ENCODE data around the gene MIEN1.
"Not testable (repeated sequence)": the region's sequence is repeated elsewhere in the genome, so short reads cannot be mapped to it uniquely, and the experiment has no call there.

Gene MIEN1, protein sequence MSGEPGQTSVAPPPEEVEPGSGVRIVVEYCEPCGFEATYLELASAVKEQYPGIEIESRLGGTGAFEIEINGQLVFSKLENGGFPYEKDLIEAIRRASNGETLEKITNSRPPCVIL

DNA sequence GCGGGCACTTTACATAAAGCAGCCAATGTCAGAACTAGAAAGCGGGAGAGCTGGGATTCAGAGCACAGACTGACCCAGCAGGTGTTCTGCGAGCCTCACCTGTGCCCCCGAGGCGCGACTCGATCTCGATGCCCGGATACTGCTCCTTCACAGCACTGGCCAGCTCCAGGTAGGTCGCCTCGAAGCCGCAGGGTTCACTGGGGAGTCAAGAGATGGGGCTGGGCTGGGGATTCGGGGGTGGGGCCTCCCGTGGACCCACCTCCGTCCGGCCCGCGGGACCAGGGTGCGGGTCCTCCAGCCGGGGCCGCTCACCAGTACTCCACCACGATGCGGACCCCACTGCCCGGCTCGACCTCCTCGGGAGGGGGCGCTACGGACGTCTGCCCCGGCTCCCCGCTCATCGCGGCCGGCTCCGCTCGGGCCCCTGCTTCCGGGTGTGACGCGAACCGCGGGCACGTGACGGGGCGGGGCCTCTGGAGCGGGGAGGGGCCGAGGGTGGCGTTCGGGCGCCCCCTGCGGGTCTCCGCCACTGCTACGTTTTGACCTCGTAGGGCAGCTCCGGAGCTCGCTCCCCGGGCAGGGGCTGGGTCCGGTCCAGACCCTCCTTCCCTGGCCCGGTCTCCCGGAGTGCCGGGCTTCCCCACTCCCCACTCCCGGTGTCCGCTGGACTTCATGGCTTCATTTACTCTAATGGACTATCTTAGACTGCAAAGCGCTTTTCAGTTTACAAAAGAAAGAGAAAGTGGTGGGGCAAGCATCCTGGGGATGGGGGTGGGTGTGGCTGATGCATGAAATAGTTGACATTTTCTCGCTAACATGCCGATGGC lies at the start of gene MIEN1:
TSS of gene MIEN1 (minus strand) at position 438 of the 827 bp plus-strand sequence. CDS start at position 401, 37 bp downstream.
- DNase-seq: peak; percentile 87 to 91 (median 89)

DNA sequence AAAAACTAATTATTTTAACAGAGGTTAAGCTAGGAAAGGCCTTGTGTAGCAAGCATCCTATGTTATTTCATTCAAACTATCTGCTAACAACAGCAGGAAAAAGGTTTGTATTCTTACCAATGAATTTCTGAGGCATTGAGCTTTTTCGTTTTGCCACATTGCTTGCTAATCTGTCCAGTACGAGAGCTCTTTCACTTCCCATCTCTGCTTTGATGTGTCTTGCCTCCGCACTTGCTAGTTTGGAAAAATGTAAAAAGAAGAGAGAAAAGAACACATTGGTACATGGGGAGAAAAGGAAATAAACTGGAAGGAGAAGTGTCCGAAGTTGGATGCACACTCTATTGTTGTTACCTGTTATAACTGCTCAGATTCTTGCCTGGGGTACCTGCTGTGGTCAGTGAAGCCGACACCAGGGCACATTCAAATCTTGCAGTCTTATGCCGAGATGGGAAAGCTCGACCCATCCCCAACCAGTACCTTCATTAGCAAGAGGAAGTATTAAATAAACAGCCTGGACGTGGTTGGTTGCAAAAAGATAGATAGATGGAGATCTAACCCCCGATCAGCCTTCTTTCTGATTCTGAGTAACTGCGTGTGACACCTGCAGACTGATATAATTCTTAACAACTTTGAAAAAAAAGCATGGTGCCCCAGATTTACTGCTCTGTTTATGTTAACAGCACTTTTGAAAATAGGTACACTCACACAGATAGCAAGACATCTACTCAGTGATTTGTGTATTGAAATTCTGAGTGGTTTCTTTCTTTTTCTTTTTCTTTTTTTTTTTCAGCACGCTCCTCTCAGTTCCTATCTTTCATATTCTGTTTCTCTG lies 47.4 kb upstream of the MIEN1 start:
- no peak for DNase-seq

DNA sequence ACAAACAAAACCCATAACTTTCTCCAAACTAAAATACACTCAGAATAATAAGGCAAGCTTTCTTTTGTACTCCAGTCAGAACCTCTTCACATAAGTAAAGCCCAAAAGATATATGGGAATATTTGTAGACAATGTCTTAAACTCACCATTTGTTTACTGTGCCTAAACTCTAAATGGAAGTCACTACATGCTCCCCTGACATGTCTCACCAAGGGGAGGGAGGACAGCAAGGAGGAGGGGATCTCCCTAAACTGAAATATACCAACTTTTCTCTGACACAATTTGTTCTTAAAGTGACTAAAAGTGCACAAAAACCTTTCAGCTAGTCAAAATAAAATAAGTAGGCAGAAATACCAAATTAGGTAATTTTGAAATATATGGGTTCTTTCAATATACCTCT lies 45.9 kb upstream of the MIEN1 start:
- no peak for DNase-seq

DNA sequence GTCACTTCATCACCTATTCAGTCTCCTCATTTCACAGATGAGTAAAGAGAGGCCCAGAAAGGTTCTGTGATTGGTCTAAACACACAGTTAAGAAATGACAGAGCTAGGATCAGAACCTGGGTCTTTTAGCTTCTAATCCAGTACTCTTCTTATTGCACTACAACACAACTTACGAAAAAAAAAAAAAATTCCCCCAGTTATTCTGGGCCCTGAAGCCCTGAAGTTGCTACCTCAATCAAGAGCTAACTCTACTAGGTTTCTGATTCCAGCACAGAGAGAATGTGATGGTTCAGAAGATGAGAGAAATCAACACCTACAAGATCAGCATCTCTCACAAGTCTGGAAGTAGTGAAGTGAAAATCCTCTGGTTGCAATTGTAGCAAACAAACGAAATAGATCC lies 44.7 kb upstream of the MIEN1 start:
- no peak for DNase-seq

DNA sequence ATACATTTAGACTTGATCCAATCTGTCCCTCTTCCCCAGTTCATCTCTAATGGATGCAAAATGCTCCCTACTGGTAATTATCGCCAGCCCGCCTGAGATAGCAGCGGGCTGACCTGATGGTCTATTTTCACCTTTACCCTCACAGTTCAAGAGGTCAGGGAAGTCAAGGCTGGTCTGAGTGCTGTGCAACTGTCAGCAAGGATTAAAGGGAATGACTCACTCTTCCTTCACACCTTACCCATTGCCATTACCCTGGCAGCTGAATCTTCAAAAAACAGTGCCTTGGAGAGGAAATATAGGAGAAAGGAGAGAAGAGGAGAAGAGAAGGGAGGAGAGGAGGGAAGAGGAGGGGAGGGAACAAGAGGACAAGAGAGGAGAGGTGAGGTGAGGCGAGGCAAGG lies 43.7 kb upstream of the MIEN1 start:
- no peak for DNase-seq

DNA sequence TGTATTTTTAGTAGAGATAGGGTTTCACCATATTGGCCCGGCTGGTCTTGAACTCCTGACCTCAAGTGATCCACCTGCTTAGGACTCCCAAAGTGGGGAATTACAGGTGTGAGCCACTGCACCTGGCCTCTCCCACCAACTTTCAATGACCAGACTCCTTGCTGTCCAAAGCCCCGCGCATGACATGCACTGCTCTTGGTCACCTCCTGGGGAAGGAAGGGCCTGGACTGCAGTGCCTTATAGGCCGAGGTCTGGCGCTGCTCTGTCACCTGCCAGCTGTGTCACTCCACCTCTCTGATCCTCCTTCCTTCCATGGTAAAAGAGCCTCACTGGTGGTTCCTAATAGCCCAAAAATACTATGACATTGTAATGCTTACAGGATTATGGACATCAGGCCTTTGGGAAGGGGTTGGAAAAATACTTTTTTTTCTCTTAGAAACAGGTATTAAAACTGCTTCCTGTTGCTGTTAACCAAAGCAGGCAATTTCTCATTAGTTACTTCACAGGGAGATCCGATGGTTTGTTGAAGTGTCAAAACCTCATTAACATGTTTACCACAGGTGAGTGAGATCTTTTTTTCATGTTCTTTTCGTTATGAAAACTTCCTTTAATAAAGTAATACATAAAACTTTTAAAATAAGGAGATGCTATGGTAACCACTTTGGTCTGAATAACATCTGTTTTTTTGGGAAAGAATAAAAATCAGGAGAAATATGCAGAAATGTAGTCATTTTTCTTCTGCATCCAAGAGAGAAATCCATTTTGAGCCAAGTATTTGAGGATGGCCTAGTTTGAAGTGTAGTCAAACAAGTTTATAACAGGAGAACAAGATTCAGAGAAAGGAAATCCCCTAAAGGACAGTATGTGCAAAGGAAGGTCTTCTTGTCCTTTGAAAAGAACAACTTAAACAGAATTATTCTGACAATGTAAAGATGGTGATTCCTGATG lies 42.9 kb upstream of the MIEN1 start:
- DNase-seq: no peak

DNA sequence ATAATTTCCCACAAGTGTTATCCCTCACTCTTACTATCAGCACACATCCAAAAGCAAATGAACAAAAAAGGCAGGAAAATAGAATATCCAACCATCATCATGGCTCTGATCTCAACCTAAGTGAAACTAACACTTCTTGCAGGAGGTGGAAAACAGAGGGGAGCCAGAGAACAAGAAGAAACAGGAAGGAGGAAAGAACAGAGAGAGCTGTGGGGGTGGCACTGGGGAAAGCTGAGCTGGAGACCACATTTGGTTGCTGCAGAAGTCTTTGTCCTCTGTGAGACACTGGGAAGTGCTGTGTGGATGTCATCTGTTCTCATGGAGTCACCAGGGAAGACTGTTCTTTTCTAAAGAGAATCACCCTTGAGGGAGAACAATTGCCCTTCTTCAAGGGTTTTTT lies 42.1 kb upstream of the MIEN1 start:
- DNase-seq: no peak

DNA sequence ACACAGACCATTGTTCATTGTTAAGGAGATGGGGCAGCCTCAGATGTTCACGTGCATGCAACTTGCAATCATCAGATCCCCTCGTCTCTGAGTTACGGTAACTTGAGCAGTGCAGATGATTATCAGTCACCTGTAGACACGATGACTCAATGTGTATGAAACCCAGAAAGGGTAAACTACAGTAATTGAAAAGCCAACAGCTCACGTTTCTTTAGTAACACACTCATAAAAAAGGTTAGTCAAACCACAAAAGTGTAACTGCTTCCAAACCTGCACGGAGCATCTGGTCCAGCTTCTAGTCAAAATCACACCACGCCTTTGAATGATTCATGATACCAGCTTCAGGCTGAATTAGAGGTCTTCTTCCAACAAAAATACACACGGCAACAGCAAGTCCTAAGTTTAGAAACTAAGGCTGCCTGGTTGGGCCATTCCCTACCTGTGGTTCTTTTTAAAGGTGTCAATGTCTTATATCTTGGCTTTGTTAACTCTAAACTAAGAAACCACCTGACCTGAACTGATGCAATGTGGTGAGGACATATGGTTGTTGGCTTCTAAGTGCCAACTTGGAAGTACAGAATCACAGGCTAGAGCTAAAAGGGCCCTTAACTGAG lies 39.7 kb upstream of the MIEN1 start:
- DNase-seq: peak in 2 of 3 experiments; percentile 33 to 49

DNA sequence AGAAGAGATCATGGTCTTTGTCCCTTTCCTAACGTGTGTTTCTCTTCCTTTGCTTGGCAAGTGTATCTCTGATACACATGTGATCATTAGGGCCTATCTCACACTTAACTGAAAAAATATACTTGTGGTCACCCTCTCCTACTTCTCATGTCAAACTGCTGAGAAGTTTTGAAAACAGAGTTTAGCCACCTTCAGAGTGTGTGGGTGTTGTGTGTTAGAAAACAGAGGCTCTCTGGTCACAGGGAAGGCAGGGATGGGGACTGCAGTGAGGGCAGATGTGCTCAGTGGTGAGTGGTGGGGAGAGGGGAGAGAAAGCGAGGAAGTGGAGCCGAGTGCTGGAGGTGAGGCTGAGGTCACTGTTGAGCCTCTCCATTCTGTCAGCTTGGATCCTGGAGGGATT lies 36.8 kb upstream of the MIEN1 start:
- DNase-seq: no peak

DNA sequence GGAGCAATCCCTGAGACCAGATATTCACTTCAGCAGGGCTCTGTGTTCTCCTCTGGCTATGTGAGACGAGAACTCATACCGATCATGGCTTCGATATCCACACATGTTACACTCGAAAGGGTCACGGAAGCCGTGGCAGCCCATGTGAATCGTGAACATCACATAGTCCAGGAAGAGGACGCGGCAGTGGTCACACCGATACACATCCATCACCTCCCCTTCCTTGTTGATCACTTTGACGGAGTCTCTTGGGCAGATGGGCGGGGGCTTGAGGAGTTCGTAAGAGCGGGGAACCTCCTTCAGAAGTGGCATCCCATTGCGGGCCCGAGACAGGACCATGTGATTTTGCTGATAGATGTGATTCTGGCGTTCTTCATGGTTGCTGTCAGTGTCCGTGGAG lies 35.4 kb upstream of the MIEN1 start:
- no peak for DNase-seq

DNA sequence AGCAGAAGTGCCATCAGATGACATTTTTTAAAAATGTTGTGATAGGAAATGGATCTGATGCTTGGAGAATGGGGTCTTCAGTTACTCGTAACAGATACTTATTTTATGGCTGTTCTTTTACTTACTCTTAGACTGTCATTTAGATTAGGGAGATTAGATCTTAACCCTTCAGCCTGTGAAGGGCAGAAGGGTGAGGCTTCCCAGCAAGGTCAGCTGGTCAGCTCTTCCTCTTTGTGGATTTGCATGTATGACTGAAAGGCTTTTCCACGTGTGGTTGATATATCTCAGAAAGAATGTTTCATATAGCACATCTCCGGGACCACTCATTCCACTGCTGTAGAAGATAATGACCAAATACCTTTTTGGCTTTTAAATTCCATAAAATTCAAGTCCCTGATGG lies 34.8 kb upstream of the MIEN1 start:
- DNase-seq: no peak

DNA sequence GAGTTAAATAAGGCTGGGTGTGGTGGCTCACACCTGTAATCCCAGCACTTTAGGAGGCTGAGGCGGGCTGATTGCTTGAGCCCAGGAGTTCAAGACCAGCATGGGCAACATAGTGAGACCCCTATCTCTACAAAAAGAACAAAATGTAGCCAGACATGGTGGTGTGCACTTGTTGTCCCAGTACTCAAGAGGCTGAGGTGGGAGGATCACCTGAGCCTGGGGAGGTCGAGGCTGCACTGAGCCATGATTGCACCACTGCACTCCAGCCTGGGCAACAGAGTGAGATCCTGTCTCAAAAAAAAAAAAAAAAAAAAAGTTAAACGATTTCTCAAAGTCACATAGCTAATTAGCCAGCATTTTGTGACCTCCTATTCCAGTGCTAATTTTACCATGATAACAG lies 33.8 kb upstream of the MIEN1 start:
- DNase-seq: not testable (repeated sequence)

DNA sequence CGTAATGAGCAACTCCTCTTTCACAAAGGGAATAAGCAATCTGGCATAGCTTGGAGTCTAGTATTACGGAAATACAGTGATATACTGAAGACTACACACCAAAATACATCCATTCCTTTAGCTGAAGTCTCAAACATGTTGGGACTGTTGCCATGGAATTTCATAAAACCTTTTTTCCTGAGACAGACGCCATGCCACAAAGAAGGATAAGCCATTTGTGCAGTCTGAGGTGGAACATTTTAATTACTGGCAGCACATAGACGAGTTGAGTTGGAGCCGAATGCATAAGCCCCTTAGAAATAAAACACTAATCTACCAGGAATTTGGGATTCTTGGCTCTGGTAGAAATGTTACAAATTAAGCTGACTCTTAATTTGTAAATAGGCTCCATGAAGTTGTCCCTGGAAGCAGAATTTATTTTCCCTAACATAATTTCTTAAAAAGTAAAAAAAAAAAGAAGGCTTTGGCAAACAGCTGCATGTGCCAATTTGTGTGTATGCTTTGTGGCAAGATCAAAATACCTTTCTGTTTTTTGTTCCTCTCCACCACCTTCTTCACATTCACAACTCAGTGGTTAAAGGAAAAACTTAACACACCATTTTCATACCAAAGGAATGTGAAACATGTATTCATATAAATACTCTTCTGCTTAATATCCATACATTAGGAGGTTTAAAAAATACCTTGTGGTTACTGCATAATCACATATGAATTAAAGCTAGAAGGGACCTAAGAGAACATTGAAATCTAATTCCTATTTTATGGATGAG lies 32.9 kb upstream of the MIEN1 start:
- DNase-seq: no peak

DNA sequence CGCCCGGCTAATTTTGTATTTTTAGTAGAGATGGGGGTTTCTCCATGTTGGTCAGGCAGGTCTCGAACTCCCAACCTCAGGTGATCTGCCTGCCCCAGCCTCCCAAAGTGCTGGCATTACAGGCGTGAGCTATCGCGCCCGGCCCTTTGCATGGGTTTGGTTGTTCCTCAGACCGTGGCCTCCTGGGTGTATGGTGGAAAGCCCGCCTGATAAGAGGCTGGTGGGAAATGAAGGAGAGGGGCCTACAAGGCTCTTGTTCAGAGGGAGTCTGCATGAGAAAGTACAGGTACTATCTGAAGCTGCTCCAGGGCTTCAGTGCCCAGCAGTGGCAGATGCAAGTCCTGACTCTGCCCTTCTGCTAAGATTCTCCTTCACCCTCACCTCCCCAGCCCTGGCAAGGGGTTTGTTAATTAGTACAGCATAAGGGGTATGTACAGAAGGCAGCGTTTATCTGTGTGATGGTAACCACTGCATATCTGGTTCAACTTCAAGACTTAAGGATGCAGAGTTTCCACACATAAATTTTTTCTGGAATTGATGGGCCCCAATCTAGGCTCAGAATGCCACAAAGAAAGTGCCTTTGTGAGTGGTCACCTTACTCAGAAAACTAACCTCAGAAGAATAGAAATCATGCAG lies 31.6 kb upstream of the MIEN1 start:
- no peak for DNase-seq

DNA sequence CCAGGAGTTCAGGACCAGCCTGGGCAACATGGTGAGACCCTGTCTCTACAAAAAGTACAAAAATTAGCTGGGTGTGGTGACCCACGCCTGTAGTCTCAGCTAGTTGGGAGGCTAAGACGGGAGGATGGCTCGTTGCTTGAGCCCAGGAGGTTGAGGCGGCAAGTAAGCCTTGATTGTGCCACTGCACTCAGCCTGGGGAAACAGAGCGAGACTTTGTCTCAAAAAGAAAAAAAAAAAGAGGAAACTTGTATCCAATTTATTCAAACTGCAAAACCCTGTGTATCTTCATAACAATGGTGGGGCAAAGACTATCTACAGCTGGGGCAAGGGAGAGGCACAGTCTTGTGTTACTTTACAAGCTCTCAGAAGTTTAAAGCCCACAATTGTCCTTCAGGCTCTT lies 28.9 kb upstream of the MIEN1 start:
- DNase-seq: no peak

DNA sequence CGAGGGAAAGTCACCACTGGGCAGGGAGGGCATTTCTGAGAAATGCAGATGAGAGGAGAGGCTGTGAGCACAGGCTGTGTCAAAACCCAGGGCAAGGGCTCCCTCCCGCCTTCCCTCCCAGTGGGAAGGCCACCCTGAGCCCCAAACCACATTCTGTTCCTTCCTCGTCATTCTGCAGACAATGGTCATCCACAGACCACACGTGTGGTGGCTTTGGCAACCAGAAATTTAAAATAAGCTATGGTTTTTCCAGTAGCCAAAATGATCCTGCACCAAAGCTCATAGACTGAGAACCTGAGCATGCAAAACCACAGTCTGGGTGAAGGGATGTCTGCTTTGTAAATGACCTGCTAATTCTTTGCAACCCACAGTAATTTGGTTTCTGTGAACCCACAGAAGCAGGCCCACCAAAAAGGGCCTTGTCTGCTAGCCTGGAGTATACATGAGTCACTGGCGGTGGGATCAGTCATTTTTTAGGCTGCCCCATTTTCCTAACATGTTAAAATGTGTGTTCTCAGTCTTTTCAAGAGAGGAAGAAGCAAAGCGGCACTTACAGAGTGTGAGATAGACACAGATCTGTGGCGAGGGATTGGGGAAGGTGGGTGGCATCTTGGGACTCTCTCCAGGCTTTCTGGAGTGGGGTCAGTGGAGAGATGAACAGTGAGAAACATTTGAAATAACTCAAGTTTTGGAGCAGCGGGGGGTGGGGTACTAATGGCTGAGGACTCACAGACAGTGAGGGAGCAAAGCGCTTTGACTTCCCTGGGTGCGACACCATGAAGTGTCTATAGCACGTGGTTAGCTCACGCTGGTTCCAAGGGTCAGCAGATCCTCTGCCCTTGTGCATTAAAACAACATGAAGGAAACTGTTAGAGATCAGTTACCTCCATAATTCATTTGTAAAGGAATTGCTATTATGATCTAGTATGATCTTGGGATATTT lies 27.9 kb upstream of the MIEN1 start:
- no peak for DNase-seq

DNA sequence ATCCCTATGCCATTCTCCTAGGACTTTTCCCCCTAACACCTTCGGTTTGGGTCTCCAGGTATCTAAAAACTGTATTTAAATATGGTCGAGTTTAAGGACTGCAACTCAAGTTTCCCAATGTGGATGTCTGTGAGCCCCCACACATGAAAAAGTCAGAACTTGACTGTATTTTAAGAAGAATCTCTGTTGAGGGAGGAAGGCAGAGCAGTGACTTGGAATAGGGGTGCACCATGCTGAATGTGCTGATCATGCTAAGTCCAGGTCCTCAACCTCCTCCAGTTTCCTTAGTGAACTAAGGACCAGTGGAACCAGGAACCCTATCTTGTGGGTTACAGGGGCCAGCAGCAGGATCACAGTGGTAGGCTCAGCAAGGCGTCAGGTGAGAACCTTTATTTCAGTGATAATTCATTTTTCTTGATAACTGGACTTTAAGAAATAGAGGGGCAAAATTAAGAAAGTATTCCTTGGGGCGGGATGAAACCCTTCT lies 26.9 kb upstream of the MIEN1 start:
- no peak for DNase-seq

DNA sequence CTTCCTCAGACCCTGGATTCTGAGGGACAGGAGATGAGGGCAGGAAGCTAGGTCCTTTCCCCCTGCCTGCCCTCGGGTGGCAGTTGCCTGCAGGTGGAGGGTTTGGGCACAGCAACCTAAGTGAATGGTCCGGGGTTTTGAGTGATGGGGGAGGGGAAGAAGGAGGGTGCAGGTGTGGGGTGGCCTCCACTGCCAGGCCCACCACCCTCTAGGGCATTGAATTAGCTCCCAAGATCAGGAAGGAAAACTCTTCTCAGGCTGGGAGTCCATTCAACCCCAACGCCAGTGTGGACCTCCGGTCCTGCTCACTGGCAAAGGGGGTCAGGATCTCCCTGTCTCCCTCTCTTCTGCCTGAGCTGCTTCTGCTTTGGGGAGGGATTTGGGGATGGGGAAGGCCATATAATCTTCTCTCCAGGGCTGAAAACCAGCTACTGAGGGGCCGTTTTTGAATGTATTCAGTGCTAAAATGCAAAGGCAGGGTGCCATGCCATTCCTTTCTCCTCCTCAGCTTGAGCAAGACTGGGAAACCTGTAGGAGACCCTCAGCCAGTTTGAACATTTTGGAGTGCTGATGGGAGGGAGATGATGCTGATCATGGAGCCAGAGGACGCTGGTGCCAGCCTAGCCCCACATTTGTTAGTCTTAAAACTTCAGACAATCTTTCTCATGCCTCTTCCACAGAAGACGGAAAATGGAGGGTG lies 26.2 kb upstream of the MIEN1 start:
- DNase-seq: no peak
